SK-N-SH (cell line): ENCODE data around the gene SELENOS. TPM values are rescaled to one million over a fixed set of nuclear protein-coding genes. Genes with fewer than 3 reads are reported as not detected.
A peak's percentile ranks its signal among the peaks of the same experiment; 100 is the strongest.

ENCODE experiments used
- CTCF ChIA-PET: fragments of 300-600, 350-600 bp; formaldehyde crosslinking; extraction: SDS; loops from one replicate; lab custom pipeline; 2021; lab: Yijun Ruan, JAX
- POLR2A ChIA-PET: fragments of 350-600 bp; sonication (Branson Sonifier 250); formaldehyde crosslinking; extraction: SDS; loops from one replicate; lab custom pipeline; 2020; ENCODE audit warnings: antibody characterized with exemption, inconsistent platforms; lab: Yijun Ruan, JAX
- DNase-seq: peaks from one replicate; pipeline ENCODE4 v3.0.0; 2012
- H2AFZ ChIP-seq: fragments of 200-600 bp; sonication (generic); 2 replicates; pipeline ENCODE4 v1.8.1; 2016; ENCODE audit warnings: antibody characterized with exemption, mild to moderate bottlenecking, low read depth
- H3F3A ChIP-seq: fragments of 200-600 bp; sonication (generic); replicated peaks from 2 replicates; pipeline ENCODE3; 2016; ENCODE audit warnings: antibody characterized with exemption, mild to moderate bottlenecking; ENCODE audit not compliant: insufficient read depth
- H3K27ac ChIP-seq, 2 experiments: fragments of 200-500 bp in 1 of 2; fragments of 200-600 bp in 1 of 2; sonication (Bioruptor generic) in 1 of 2; sonication (generic), shearing (Covaris generic) in 1 of 2; 2 replicates each; pipeline versions ENCODE4 v1.5.1 to v1.6.1; 2014 to 2016; ENCODE audit warnings: low read depth in 2 of 2, inconsistent platforms in 1 of 2, low read length in 1 of 2, mild to moderate bottlenecking in 1 of 2, mixed read lengths in 1 of 2
- H3K27me3 ChIP-seq: fragments of 200-600 bp; sonication (generic), shearing (Covaris generic); 2 replicates; pipeline ENCODE4 v1.6.1; 2016; ENCODE audit warnings: mixed run types; ENCODE audit not compliant: insufficient read depth
- H3K36me3 ChIP-seq, 2 experiments: fragments of 200-500 bp in 1 of 2; fragments of 200-600 bp in 1 of 2; sonication (Bioruptor generic) in 1 of 2; sonication (generic) in 1 of 2; replicated peaks in 1 of 2; 2 replicates each; pipeline versions ENCODE3 to v1.5.1; 2014 to 2016; ENCODE audit warnings: low read length in 1 of 2, mild to moderate bottlenecking in 1 of 2; ENCODE audit not compliant: insufficient read depth in 2 of 2, control insufficient read depth in 1 of 2
- H3K4me1 ChIP-seq, 2 experiments: fragments of 200-500 bp in 1 of 2; fragments of 200-600 bp in 1 of 2; sonication (Bioruptor generic) in 1 of 2; sonication (generic), shearing (Covaris generic) in 1 of 2; 2 replicates each; pipeline versions ENCODE4 v1.5.1 to v1.6.1; 2014 to 2016; ENCODE audit warnings: low read depth in 1 of 2, low read length in 1 of 2, mixed run types in 1 of 2; ENCODE audit not compliant: insufficient read depth in 2 of 2, control insufficient read depth in 1 of 2
- H3K4me2 ChIP-seq: fragments of 200-600 bp; sonication (generic), shearing (Covaris generic); 2 replicates; pipeline ENCODE4 v1.6.1; 2017; ENCODE audit warnings: mixed run types
- H3K4me3 ChIP-seq, 2 experiments: fragments of 200-500 bp in 1 of 2; fragments of 200-600 bp in 1 of 2; sonication (Bioruptor generic) in 1 of 2; sonication (generic), shearing (Covaris generic) in 1 of 2; 2 replicates each; pipeline versions ENCODE4 v1.5.1 to v1.8.1; 2014 to 2016; ENCODE audit warnings: low read depth in 2 of 2, inconsistent platforms in 1 of 2, low read length in 1 of 2, mild to moderate bottlenecking in 1 of 2, mixed read lengths in 1 of 2, moderate library complexity in 1 of 2
- H3K79me2 ChIP-seq: fragments of 200-600 bp; sonication (generic); 2 replicates; pipeline ENCODE4 v1.8.1; 2017; ENCODE audit warnings: mild to moderate bottlenecking; ENCODE audit not compliant: insufficient read depth
- H3K9ac ChIP-seq: fragments of 200-600 bp; sonication (generic); 2 replicates; pipeline ENCODE4 v1.6.1; 2017; ENCODE audit warnings: mixed run types
- H3K9me2 ChIP-seq: fragments of 200-600 bp; sonication (generic); 2 replicates; pipeline ENCODE4 v1.6.1; 2017; ENCODE audit warnings: mixed run types
- H3K9me3 ChIP-seq: fragments of 200-600 bp; sonication (generic); 2 replicates; pipeline ENCODE4 v1.6.1; 2017; ENCODE audit warnings: mixed run types, mild to moderate bottlenecking, moderate library complexity
- H4K20me1 ChIP-seq: fragments of 200-600 bp; sonication (generic); 2 replicates; pipeline ENCODE4 v1.6.1; 2017; ENCODE audit warnings: mild to moderate bottlenecking, mixed run types; ENCODE audit not compliant: insufficient read depth
- CHD2 ChIP-seq: fragments of 150-350 bp; IDR thresholded peaks from 2 replicates; pipeline ENCODE4 v1.6.1; 2018; ENCODE audit warnings: low read length; ENCODE audit not compliant: partially characterized antibody
- EP300 ChIP-seq, 2 experiments: IDR thresholded peaks; 2 replicates each; pipeline versions ENCODE4 v1.4.0 to v1.6.1; 2012; ENCODE audit warnings: borderline replicate concordance in 1 of 2, low read depth in 1 of 2, low read length in 1 of 2
- EZH2phosphoT487 ChIP-seq: fragments of 200-600 bp; sonication (generic); IDR thresholded peaks from 2 replicates; pipeline ENCODE4 v1.6.1; 2017; ENCODE audit warnings: low read depth, mixed run types, mild to moderate bottlenecking, antibody characterized with exemption, moderate library complexity, borderline replicate concordance
- FOXJ3 ChIP-seq: sonication (generic); formaldehyde crosslinking; IDR thresholded peaks from 2 replicates; pipeline ENCODE4 v1.5.1; 2020; ENCODE audit warnings: mild to moderate bottlenecking, missing genetic modification reagents
- FOXM1 ChIP-seq: IDR thresholded peaks from 2 replicates; pipeline ENCODE4 v1.4.0; 2012; ENCODE audit warnings: low read depth, mild to moderate bottlenecking
- GABPA ChIP-seq: IDR thresholded peaks from 2 replicates; pipeline ENCODE4 v1.4.0; 2012; ENCODE audit warnings: low read depth, mild to moderate bottlenecking
- IRF3 ChIP-seq: fragments of 150-350 bp; IDR thresholded peaks from 2 replicates; pipeline ENCODE4 v1.6.1; 2016; ENCODE audit warnings: mild to moderate bottlenecking, low read depth, low read length
- MAX ChIP-seq: IDR thresholded peaks from 2 replicates; pipeline ENCODE4 v1.4.0; 2012; ENCODE audit warnings: low read depth
- MEF2A ChIP-seq: IDR thresholded peaks from 2 replicates; pipeline ENCODE4 v1.4.0; 2012; ENCODE audit warnings: low read depth, borderline replicate concordance
- PBX3 ChIP-seq: IDR thresholded peaks from 2 replicates; pipeline ENCODE4; 2012
- SIN3A ChIP-seq: IDR thresholded peaks from 2 replicates; pipeline ENCODE4 v1.6.1; 2012; ENCODE audit warnings: low read depth, mild to moderate bottlenecking, low read length, moderate library complexity, borderline replicate concordance
- USF2 ChIP-seq: fragments of 150-350 bp; IDR thresholded peaks from 2 replicates; pipeline ENCODE4 v1.6.1; 2017; ENCODE audit warnings: antibody characterized with exemption, low read length, low read depth, borderline replicate concordance
- YY1 ChIP-seq: IDR thresholded peaks from 2 replicates; pipeline ENCODE4 v1.4.0; 2012; ENCODE audit warnings: low read depth, mild to moderate bottlenecking
- WGBS: methylation state at CpG from one replicate; pipeline ENCODE4 v1.1.6; 2017; ENCODE audit warnings: low lambda C conversion rate; 5-methylcytosine and 5-hydroxymethylcytosine counted together
- polyA plus RNA-seq, 3 experiments: library from polyadenylated mRNA; depleted of rRNA; stranded (reverse); fragments of >200 nt; gene quantifications; 2 replicates each; pipeline ENCODE4 v1.2.3, GENCODE V29; 2012

Gene SELENOS
- polyA plus RNA-seq, 1 of the 3 experiments (the other 2 are of a cell fraction) = 101 TPM

GRCh38 chr15:101309436-101310160, 32.3 kb upstream of the SELENOS start:
- ChIA-PET CTCF (interaction anchor here (0.6 to 10.4 kb wide), 3 partner anchors 22 to 332 kb away, joined by 3 to 125 read pairs (median 3); no protein-coding TSS in a partner anchor), POLR2A (no interaction called here)
- Histone ChIP-seq H3K27ac (no peak overlapping the region), H4K20me1 (no peaks in the 10 kb centered on the region), H3K9me2 (no peaks in the 10 kb centered on the region), H3F3A (no peaks in the 10 kb centered on the region), H3K9me3 (no peaks in the 10 kb centered on the region), H2AFZ (no peak overlapping the region), H3K4me2 (no peak overlapping the region), H3K79me2 (no peaks in the 10 kb centered on the region), H3K4me3 (no peak overlapping the region), H3K4me1 (no peaks in the 10 kb centered on the region; a peak in 1 of 4 replicates), H3K36me3 (no peaks in the 10 kb centered on the region), H3K9ac (no peak overlapping the region), H3K27me3 (no peaks in the 10 kb centered on the region)
- TF ChIP-seq YY1 (no peak), FOXJ3 (CRISPR knock-in tag) (no peak)
- WGBS = 83% methylated on average over 18 of the region's 26 CpGs
- no peak for DNase-seq

GRCh38 chr15:101308604-101309435, 31.5 kb upstream of the SELENOS start:
- 74% methylated on average over 13 of the region's 20 CpGs for WGBS
- peak; percentile 12 for DNase-seq
- TF ChIP-seq MEF2A = no peak
- no peak for TF ChIP-seq PBX3
- TF ChIP-seq CHD2 = no peak
- TF ChIP-seq MAX = no peak
- no peak for TF ChIP-seq IRF3
- no peak for TF ChIP-seq FOXJ3 (CRISPR knock-in tag)
- TF ChIP-seq SIN3A = no peak
- TF ChIP-seq EP300 (IDR thresholded peaks at IDR 0.05; ENCODE audit: borderline replicate concordance in 1 of 2, low read depth in 1 of 2, low read length in 1 of 2) = no peak
- no peak for TF ChIP-seq EZH2phosphoT487
- TF ChIP-seq USF2 = no peak
- no peak for TF ChIP-seq GABPA
- no peak for TF ChIP-seq FOXM1
- Histone ChIP-seq H3K9ac (no peak overlapping the region), H3K4me3 (no peak overlapping the region), H3K4me1 (no peaks in the 10 kb centered on the region; a peak in 1 of 4 replicates), H4K20me1 (no peaks in the 10 kb centered on the region), H3K27me3 (no peaks in the 10 kb centered on the region), H3K9me3 (no peaks in the 10 kb centered on the region), H3K79me2 (no peaks in the 10 kb centered on the region), H3F3A (no peaks in the 10 kb centered on the region), H2AFZ (no peak overlapping the region), H3K9me2 (no peaks in the 10 kb centered on the region), H3K27ac (no peak overlapping the region), H3K4me2 (no peak overlapping the region), H3K36me3 (no peaks in the 10 kb centered on the region)
- ChIA-PET POLR2A (no interaction called here), CTCF (interaction anchor here (0.9 to 10.4 kb wide), 2 partner anchors 193 to 332 kb away, joined by 3 to 125 read pairs; no protein-coding TSS in a partner anchor)
